ENCODE results near the gene LRRC23.

The LRRC23 gene

GRCh38 chr12:6945613-6946012 lies 41.0 kb downstream of the LRRC23 start:
- in situ Hi-C loops (cut with HindIII; ENCODE audit: low pct_ligation_motif_present, low sequenced_read_pairs), result no loop called here
- H3K4me3 ChIP-seq (ENCODE audit: low read depth, low read length), result no peak overlapping the region
- H3K27me3 ChIP-seq (replicated peaks), result no peaks in the 10 kb centered on the region
- TF ChIP-seq CTCF (IDR thresholded peaks at IDR 0.05; ENCODE audit: low read depth, low read length, missing control alignments), result no peak
- peaks cover 5% of the 10 kb centered on the region for H3K36me3 ChIP-seq (replicated peaks)
- no peak overlapping the region for H3K27ac ChIP-seq
- DNase-seq, result no peak

- TF ChIP-seq CTCF (IDR thresholded peaks at IDR 0.05; ENCODE audit: low read depth, low read length, missing control alignments), result no peak
- in situ Hi-C loops (cut with HindIII; ENCODE audit: low pct_ligation_motif_present, low sequenced_read_pairs), result no loop called here
- Histone ChIP-seq H3K36me3 (replicated peaks) (peaks cover 2% of the 10 kb centered on the region), H3K4me3 (ENCODE audit: low read depth, low read length) (no peak overlapping the region), H3K27ac (no peak overlapping the region), H3K27me3 (replicated peaks) (no peaks in the 10 kb centered on the region)
- DNase-seq, result no peak
Observed at GRCh38 chr12:6946033-6946919, 41.7 kb downstream of the LRRC23 start.

- no peak overlapping the region for H3K4me3 ChIP-seq (ENCODE audit: low read depth, low read length)
- H3K27me3 ChIP-seq (replicated peaks), result no peaks in the 10 kb centered on the region
- no peak overlapping the region for H3K27ac ChIP-seq
- H3K36me3 ChIP-seq (replicated peaks), result peaks cover 2% of the 10 kb centered on the region
- TF ChIP-seq CTCF (IDR thresholded peaks at IDR 0.05; ENCODE audit: low read depth, low read length, missing control alignments), result no peak
- DNase-seq, result no peak
- in situ Hi-C loops (cut with HindIII; ENCODE audit: low pct_ligation_motif_present, low sequenced_read_pairs), result no loop called here
Observed at GRCh38 chr12:6946920-6947374, 42.3 kb downstream of the LRRC23 start.

GRCh38 chr12:6947615-6948014 lies 43.0 kb downstream of the LRRC23 start:
- DNase-seq, result no peak
- in situ Hi-C loops (cut with HindIII; ENCODE audit: low pct_ligation_motif_present, low sequenced_read_pairs), result no loop called here
- H3K27ac ChIP-seq, result no peak overlapping the region
- TF ChIP-seq CTCF (IDR thresholded peaks at IDR 0.05; ENCODE audit: low read depth, low read length, missing control alignments), result no peak
- H3K4me3 ChIP-seq (ENCODE audit: low read depth, low read length), result no peak overlapping the region
- H3K36me3 ChIP-seq (replicated peaks), result peaks cover 2% of the 10 kb centered on the region
- H3K27me3 ChIP-seq (replicated peaks), result no peaks in the 10 kb centered on the region

- H3K36me3 ChIP-seq (replicated peaks), result peaks cover 2% of the 10 kb centered on the region
- no peak for DNase-seq
- H3K4me3 ChIP-seq (ENCODE audit: low read depth, low read length), result no peak overlapping the region
- peak; percentile 15 for TF ChIP-seq CTCF (IDR thresholded peaks at IDR 0.05; ENCODE audit: low read depth, low read length, missing control alignments)
- in situ Hi-C loops (cut with HindIII; ENCODE audit: low pct_ligation_motif_present, low sequenced_read_pairs), result no loop called here
- H3K27ac ChIP-seq, result no peak overlapping the region
- H3K27me3 ChIP-seq (replicated peaks), result no peaks in the 10 kb centered on the region
Observed at GRCh38 chr12:6948873-6949594, 44.4 kb downstream of the LRRC23 start.

Measured in brain microvascular endothelial cell (primary cell).